Neural cell (in vitro differentiated cells): ENCODE results near the gene ADSL. TPM values are rescaled to one million over a fixed set of nuclear protein-coding genes. Genes with fewer than 3 reads are reported as not detected.

Experiments
- H2AFZ ChIP-seq: fragments of 200-600, 300-800 bp; sonication (generic), shearing (Covaris generic); 2 replicates; pipeline ENCODE4 v1.6.0; 2014; ENCODE audit warnings: low read depth, mild to moderate bottlenecking, antibody characterized with exemption, low read length, moderate library complexity
- H3F3A ChIP-seq: fragments of 200-600 bp; shearing (Covaris generic); 2 replicates; pipeline ENCODE4 v1.6.1; 2016; ENCODE audit warnings: mild to moderate bottlenecking, moderate library complexity, mixed read lengths, antibody characterized with exemption, low read length; ENCODE audit not compliant: insufficient read depth, poor library complexity, severe bottlenecking
- H3K27ac ChIP-seq: fragments of 200-600, 300-800 bp; sonication (generic), shearing (Covaris generic); 2 replicates; pipeline ENCODE4 v1.5.1; 2014; ENCODE audit warnings: mild to moderate bottlenecking, low read length, moderate library complexity
- H3K27me3 ChIP-seq: fragments of 300-800, 200-600 bp; sonication (generic), shearing (Covaris generic); 2 replicates; pipeline ENCODE4 v1.6.0; 2014; ENCODE audit warnings: mild to moderate bottlenecking, low read depth, low read length, moderate library complexity; ENCODE audit not compliant: insufficient read depth
- H3K36me3 ChIP-seq: fragments of 300-800, 200-600 bp; sonication (generic), shearing (Covaris generic); 2 replicates; pipeline ENCODE4 v1.5.1; 2014; ENCODE audit warnings: mild to moderate bottlenecking, antibody characterized with exemption, low read length, moderate library complexity; ENCODE audit not compliant: insufficient read depth
- H3K4me2 ChIP-seq: fragments of 300-800, 200-600 bp; sonication (generic), shearing (Covaris generic); 2 replicates; pipeline ENCODE4 v1.6.0; 2014; ENCODE audit warnings: mild to moderate bottlenecking, low read length
- H3K4me3 ChIP-seq: fragments of 300-800, 200-600 bp; sonication (generic), shearing (Covaris generic); 2 replicates; pipeline ENCODE4 v1.5.1; 2014; ENCODE audit warnings: mild to moderate bottlenecking, low read length, moderate library complexity
- H3K79me2 ChIP-seq: fragments of 200-600 bp; shearing (Covaris generic); replicated peaks from 2 replicates; pipeline ENCODE4 v1.6.0; 2014; ENCODE audit warnings: mild to moderate bottlenecking, low read length, moderate library complexity; ENCODE audit not compliant: insufficient read depth
- H3K9ac ChIP-seq: fragments of 300-800, 200-600 bp; sonication (generic), shearing (Covaris generic); 2 replicates; pipeline ENCODE4 v1.6.1; 2016; ENCODE audit warnings: mild to moderate bottlenecking, low read length, mixed read lengths
- H3K9me2 ChIP-seq: fragments of 200-600 bp; shearing (Covaris generic); 2 replicates; pipeline ENCODE4 v1.6.1; 2016; ENCODE audit warnings: mild to moderate bottlenecking, low read length, mixed read lengths; ENCODE audit not compliant: insufficient read depth
- H3K9me3 ChIP-seq: fragments of 200-600, 300-800 bp; sonication (generic), shearing (Covaris generic); 2 replicates; pipeline ENCODE4 v1.6.1; 2016; ENCODE audit warnings: mild to moderate bottlenecking, mixed run types, low read length, moderate library complexity, mixed read lengths
- H4K20me1 ChIP-seq: fragments of 200-600 bp; shearing (Covaris generic); 2 replicates; pipeline ENCODE4 v1.6.1; 2016; ENCODE audit warnings: mild to moderate bottlenecking, mixed run types; ENCODE audit not compliant: insufficient read depth
- EP300 ChIP-seq: fragments of 450-650 bp; conservative IDR thresholded peaks from 2 replicates; pipeline ENCODE4 v1.6.1; 2014; ENCODE audit warnings: antibody characterized with exemption, mild to moderate bottlenecking, moderate library complexity; ENCODE audit not compliant: poor library complexity, severe bottlenecking
- EZH2 ChIP-seq: fragments of 200-600, 300-800 bp; shearing (Covaris generic), sonication (generic); IDR thresholded peaks from 2 replicates; pipeline ENCODE4 v1.6.1; 2014; ENCODE audit warnings: antibody characterized with exemption, low read length, borderline replicate concordance, mild to moderate bottlenecking; ENCODE audit not compliant: insufficient read depth, poor library complexity, severe bottlenecking
- MXI1 ChIP-seq: fragments of 450-650 bp; conservative IDR thresholded peaks from 2 replicates; pipeline ENCODE4 v1.6.1; 2014; ENCODE audit warnings: antibody characterized with exemption, mild to moderate bottlenecking; ENCODE audit not compliant: poor library complexity, severe bottlenecking
- POLR2AphosphoS5 ChIP-seq: IDR thresholded peaks from 2 replicates; pipeline ENCODE4 v1.6.1; 2012
- RAD21 ChIP-seq: fragments of 450-650 bp; conservative IDR thresholded peaks from 2 replicates; pipeline ENCODE4 v1.6.1; 2014; ENCODE audit warnings: antibody characterized with exemption, mild to moderate bottlenecking, moderate library complexity
- SMC3 ChIP-seq: fragments of 450-650 bp; conservative IDR thresholded peaks from 2 replicates; pipeline ENCODE4 v1.6.1; 2014; ENCODE audit warnings: antibody characterized with exemption, mild to moderate bottlenecking, moderate library complexity; ENCODE audit not compliant: poor library complexity
- TAF1 ChIP-seq: IDR thresholded peaks from 2 replicates; pipeline ENCODE4 v1.6.1; 2012; ENCODE audit warnings: low read depth
- polyA plus RNA-seq: library from polyadenylated mRNA; depleted of rRNA; stranded (reverse); fragments of >200 nt; gene quantifications from 2 replicates; pipeline ENCODE4 v1.2.3, GENCODE V29; 2014
- TF ChIP-seq, protein P1 (sequence below): fragments of 450-650 bp; IDR thresholded peaks from 2 replicates; pipeline ENCODE4 v1.5.1; 2014; ENCODE audit warnings: antibody characterized with exemption, mild to moderate bottlenecking, moderate library complexity; ENCODE audit not compliant: poor library complexity, severe bottlenecking
- TF ChIP-seq, protein P2 (sequence below): IDR thresholded peaks from 2 replicates; pipeline ENCODE4 v1.6.1; 2012; ENCODE audit warnings: borderline replicate concordance

The ADSL gene
- polyA plus RNA-seq, 1 donor from 2014 or later, result 112 TPM

DNA sequence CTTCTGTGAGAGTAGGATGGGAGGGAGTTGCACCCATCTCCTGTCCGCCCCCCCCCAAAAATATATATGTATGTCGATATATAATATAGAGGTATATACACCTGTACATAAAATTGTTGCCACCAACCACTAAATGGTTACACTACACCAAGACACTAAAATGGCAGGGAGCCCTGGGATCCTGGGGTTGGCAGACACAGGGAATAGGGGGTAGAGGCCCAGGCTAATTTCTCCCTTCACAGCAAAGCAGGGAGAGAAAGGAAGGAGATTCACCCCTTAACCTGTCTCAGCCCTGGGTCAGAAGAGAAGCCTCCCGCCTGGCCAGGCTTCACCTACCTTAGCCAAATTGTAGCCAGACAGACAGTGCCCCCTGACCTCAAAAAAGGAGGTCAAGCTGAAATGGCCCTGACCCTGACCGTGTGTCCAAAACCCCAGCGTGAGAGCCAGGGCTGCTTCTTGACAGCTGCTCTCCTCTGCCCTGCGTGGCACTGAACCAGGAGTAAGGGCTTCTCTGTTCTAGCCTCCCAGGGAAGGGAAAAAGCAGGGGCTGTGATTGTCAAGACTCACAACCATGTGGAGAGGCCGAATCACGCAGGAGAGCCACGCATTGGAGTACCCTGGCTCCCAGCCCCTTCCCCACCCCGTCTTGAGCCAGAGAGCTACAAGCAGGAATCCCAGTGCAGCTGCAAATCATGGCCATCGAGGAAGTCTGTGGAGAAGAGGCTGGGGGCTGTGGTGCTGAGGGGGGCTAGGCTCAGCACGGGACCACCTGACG is 64.6 kb downstream of the ADSL start:
- no peaks in the 10 kb centered on the region for H4K20me1 ChIP-seq
- no peak overlapping the region for H3K4me3 ChIP-seq
- no peaks in the 10 kb centered on the region for H3F3A ChIP-seq
- no peaks in the 10 kb centered on the region for H3K9me2 ChIP-seq
- no peak overlapping the region for H3K9ac ChIP-seq
- H3K4me2 ChIP-seq, result no peak overlapping the region
- H3K27me3 ChIP-seq, result no peaks in the 10 kb centered on the region
- no peaks in the 10 kb centered on the region for H3K36me3 ChIP-seq
- H2AFZ ChIP-seq, result no peak overlapping the region
- no peak for TF ChIP-seq SMC3
- TF ChIP-seq, protein P1, sequence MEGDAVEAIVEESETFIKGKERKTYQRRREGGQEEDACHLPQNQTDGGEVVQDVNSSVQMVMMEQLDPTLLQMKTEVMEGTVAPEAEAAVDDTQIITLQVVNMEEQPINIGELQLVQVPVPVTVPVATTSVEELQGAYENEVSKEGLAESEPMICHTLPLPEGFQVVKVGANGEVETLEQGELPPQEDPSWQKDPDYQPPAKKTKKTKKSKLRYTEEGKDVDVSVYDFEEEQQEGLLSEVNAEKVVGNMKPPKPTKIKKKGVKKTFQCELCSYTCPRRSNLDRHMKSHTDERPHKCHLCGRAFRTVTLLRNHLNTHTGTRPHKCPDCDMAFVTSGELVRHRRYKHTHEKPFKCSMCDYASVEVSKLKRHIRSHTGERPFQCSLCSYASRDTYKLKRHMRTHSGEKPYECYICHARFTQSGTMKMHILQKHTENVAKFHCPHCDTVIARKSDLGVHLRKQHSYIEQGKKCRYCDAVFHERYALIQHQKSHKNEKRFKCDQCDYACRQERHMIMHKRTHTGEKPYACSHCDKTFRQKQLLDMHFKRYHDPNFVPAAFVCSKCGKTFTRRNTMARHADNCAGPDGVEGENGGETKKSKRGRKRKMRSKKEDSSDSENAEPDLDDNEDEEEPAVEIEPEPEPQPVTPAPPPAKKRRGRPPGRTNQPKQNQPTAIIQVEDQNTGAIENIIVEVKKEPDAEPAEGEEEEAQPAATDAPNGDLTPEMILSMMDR, result no peak
- TF ChIP-seq POLR2AphosphoS5, result no peak
- no peak for TF ChIP-seq EZH2
- TF ChIP-seq, protein P2, sequence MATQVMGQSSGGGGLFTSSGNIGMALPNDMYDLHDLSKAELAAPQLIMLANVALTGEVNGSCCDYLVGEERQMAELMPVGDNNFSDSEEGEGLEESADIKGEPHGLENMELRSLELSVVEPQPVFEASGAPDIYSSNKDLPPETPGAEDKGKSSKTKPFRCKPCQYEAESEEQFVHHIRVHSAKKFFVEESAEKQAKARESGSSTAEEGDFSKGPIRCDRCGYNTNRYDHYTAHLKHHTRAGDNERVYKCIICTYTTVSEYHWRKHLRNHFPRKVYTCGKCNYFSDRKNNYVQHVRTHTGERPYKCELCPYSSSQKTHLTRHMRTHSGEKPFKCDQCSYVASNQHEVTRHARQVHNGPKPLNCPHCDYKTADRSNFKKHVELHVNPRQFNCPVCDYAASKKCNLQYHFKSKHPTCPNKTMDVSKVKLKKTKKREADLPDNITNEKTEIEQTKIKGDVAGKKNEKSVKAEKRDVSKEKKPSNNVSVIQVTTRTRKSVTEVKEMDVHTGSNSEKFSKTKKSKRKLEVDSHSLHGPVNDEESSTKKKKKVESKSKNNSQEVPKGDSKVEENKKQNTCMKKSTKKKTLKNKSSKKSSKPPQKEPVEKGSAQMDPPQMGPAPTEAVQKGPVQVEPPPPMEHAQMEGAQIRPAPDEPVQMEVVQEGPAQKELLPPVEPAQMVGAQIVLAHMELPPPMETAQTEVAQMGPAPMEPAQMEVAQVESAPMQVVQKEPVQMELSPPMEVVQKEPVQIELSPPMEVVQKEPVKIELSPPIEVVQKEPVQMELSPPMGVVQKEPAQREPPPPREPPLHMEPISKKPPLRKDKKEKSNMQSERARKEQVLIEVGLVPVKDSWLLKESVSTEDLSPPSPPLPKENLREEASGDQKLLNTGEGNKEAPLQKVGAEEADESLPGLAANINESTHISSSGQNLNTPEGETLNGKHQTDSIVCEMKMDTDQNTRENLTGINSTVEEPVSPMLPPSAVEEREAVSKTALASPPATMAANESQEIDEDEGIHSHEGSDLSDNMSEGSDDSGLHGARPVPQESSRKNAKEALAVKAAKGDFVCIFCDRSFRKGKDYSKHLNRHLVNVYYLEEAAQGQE, result no peak
- TF ChIP-seq RAD21, result no peak
- TF ChIP-seq EP300, result no peak
- TF ChIP-seq TAF1, result no peak
- no peak for TF ChIP-seq MXI1
- no peaks in the 10 kb centered on the region for H3K79me2 ChIP-seq
- H3K9me3 ChIP-seq, result no peaks in the 10 kb centered on the region
- no peak overlapping the region for H3K27ac ChIP-seq

DNA sequence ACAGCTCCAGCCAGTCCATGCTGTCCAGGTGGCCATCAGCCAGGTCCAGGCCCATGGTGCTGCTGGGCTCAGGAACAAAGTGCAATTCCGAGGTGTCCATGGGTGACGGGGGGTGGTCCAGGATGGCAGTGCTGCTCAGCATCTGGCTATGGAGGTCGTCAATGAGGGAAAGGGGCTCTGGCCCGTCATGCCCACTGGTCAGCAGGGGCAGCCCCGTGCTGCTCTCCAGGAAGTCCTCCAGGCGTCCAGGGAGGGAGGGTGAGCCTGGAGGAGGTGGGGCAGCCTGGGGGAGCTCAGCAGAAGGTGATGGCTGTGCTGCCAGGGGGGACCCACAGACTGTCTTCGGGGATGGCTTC is 65.2 kb downstream of the ADSL start:
- Histone ChIP-seq H3K4me2 (no peak overlapping the region), H4K20me1 (no peaks in the 10 kb centered on the region), H3K4me3 (no peak overlapping the region), H2AFZ (no peak overlapping the region), H3K9ac (no peak overlapping the region), H3K27me3 (no peaks in the 10 kb centered on the region), H3K9me3 (no peaks in the 10 kb centered on the region), H3K9me2 (no peaks in the 10 kb centered on the region), H3F3A (no peaks in the 10 kb centered on the region), H3K79me2 (no peaks in the 10 kb centered on the region), H3K36me3 (no peaks in the 10 kb centered on the region), H3K27ac (no peak overlapping the region)
- TF ChIP-seq TAF1 (no peak), EZH2 (no peak)
- TF ChIP-seq, protein P1, result no peak
